ENCODE data around the gene GATD1.

GATD1 gene

DNA sequence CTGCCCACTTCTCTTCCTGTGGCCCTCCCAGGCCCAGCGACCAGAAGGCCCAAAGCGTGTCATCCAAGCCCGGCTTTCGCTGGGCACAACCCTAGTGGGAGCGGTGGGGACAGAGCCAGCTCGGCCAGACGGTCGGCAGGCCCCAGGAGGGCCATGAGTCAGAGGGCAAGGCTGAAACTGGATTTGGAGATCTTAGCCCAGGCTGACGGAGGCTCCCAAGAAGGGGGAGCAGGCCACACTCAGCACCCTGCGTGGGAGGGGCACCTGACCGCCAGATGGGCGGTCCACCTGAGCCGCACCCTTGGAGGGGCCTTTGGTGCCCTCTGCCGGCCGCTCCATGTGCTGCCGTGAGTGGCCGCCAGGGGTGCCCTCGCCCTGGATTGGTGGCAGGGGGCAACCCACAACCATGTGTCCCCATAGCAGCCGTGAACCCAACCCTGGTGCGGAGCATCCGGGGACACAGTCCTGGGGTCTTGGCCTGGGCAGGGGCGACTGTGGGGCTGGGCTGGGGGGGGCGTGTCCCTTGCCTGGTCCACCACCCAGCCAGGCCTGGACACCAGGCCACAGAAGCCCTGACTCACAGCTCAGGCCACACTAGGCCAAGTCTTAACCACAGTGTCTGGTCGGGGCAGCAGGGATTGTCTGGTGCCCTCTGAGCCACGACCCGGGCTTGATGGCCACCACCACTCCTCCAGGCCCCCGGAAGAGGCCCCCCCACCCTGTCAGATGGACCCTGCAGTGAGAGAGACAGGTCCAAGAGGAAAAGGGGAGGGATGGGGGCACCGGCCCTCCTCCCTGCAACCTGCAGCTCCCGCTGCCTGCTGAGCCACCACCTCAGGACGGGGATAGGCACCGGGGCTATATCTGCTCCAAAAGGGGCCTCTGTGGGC, 49.2 kb downstream of the GATD1 start (continued):
- TF ChIP-seq ZFP69B (tag by site-specific recombination; IDR thresholded peaks at IDR 0.05), result 0 out of 2 replicates have a peak, but pooled peaks have one; percentile 23
- TF ChIP-seq ZIC2 (tag by site-specific recombination; IDR thresholded peaks at IDR 0.05), result peak; percentile 36
- peak; percentile 86 for TF ChIP-seq ZFHX2 (tag by site-specific recombination; conservative IDR thresholded peaks at IDR 0.05)
- TF ChIP-seq KLF7 (tag by site-specific recombination; IDR thresholded peaks at IDR 0.05; ENCODE audit: borderline replicate concordance), result 0 out of 2 replicates have a peak, but pooled peaks have one; percentile 53
- TF ChIP-seq, protein P1, sequence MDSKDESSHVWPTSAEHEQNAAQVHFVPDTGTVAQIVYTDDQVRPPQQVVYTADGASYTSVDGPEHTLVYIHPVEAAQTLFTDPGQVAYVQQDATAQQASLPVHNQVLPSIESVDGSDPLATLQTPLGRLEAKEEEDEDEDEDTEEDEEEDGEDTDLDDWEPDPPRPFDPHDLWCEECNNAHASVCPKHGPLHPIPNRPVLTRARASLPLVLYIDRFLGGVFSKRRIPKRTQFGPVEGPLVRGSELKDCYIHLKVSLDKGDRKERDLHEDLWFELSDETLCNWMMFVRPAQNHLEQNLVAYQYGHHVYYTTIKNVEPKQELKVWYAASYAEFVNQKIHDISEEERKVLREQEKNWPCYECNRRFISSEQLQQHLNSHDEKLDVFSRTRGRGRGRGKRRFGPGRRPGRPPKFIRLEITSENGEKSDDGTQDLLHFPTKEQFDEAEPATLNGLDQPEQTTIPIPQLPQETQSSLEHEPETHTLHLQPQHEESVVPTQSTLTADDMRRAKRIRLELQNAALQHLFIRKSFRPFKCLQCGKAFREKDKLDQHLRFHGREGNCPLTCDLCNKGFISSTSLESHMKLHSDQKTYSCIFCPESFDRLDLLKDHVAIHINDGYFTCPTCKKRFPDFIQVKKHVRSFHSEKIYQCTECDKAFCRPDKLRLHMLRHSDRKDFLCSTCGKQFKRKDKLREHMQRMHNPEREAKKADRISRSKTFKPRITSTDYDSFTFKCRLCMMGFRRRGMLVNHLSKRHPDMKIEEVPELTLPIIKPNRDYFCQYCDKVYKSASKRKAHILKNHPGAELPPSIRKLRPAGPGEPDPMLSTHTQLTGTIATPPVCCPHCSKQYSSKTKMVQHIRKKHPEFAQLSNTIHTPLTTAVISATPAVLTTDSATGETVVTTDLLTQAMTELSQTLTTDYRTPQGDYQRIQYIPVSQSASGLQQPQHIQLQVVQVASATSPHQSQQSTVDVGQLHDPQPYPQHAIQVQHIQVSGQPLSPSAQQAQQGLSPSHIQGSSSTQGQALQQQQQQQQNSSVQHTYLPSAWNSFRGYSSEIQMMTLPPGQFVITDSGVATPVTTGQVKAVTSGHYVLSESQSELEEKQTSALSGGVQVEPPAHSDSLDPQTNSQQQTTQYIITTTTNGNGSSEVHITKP (tag by site-specific recombination; IDR thresholded peaks at IDR 0.05), result 0 out of 2 replicates have a peak, but pooled peaks have one; percentile 17
- TF ChIP-seq SP7 (tag by site-specific recombination; IDR thresholded peaks at IDR 0.05), result peak; percentile 37; the same call in 1 of the 2 replicates
- no peak for TF ChIP-seq ZNF114 (tag by site-specific recombination; IDR thresholded peaks at IDR 0.05)
- TF ChIP-seq ZNF768 (tag by site-specific recombination; IDR thresholded peaks at IDR 0.05), result no peak
- TF ChIP-seq KLF16 (tag by site-specific recombination; IDR thresholded peaks at IDR 0.05), result peak; percentile 73

DNA sequence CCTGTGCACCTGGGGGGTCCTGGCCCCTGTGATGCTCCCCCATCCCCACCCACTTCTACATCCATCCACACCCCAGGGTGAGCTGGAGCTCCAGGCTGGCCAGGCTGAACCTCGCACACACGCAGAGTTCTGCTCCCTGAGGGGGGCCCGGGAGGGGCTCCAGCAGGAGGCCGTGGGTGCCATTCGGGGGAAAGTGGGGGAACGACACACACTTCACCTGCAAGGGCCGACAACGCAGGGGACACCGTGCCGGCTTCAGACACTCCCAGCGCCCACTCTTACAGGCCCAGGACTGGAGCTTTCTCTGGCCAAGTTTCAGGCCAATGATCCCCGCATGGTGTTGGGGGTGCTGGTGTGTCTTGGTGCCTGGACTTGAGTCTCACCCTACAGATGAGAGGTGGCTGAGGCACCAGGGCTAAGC, 50.0 kb downstream of the GATD1 start:
- CTCF ChIA-PET, result interaction anchor here (0.6 to 3.1 kb wide), 17 partner anchors 9 to 447 kb away, joined by 3 to 17 read pairs (median 3); partner anchors contain the start of gene TMEM80
- POLR2A ChIA-PET, result interaction anchor here (1.2 to 1.6 kb wide), 3 partner anchors 20 to 172 kb away, joined by 4 to 13 read pairs (median 5); partner anchors contain the start of genes DEAF1 and TMEM80
- H3K27ac ChIP-seq (ENCODE audit: extremely low read depth, low read depth, low read length), result no peak overlapping the region
- H3K36me3 ChIP-seq (ENCODE audit: control insufficient read depth in 2 of 2, insufficient read depth in 1 of 2, low read length in 2 of 2), result no peaks in the 10 kb centered on the region
- peak; percentile 46; the same call in 1 of the 2 replicates for TF ChIP-seq GLIS1 (tag by site-specific recombination; IDR thresholded peaks at IDR 0.05)
- TF ChIP-seq, protein P2, sequence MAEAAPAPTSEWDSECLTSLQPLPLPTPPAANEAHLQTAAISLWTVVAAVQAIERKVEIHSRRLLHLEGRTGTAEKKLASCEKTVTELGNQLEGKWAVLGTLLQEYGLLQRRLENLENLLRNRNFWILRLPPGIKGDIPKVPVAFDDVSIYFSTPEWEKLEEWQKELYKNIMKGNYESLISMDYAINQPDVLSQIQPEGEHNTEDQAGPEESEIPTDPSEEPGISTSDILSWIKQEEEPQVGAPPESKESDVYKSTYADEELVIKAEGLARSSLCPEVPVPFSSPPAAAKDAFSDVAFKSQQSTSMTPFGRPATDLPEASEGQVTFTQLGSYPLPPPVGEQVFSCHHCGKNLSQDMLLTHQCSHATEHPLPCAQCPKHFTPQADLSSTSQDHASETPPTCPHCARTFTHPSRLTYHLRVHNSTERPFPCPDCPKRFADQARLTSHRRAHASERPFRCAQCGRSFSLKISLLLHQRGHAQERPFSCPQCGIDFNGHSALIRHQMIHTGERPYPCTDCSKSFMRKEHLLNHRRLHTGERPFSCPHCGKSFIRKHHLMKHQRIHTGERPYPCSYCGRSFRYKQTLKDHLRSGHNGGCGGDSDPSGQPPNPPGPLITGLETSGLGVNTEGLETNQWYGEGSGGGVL (tag by site-specific recombination; IDR thresholded peaks at IDR 0.05), result no peak
- H3K4me3 ChIP-seq (ENCODE audit: low read depth, low read length), result no peak overlapping the region
- H3K9me3 ChIP-seq (ENCODE audit: control insufficient read depth, insufficient read depth, low read depth, low read length), result no peaks in the 10 kb centered on the region
- H3K4me1 ChIP-seq (ENCODE audit: control insufficient read depth, insufficient read depth, low read length), result no peaks in the 10 kb centered on the region; the same call in 1 of the 2 replicates

DNA sequence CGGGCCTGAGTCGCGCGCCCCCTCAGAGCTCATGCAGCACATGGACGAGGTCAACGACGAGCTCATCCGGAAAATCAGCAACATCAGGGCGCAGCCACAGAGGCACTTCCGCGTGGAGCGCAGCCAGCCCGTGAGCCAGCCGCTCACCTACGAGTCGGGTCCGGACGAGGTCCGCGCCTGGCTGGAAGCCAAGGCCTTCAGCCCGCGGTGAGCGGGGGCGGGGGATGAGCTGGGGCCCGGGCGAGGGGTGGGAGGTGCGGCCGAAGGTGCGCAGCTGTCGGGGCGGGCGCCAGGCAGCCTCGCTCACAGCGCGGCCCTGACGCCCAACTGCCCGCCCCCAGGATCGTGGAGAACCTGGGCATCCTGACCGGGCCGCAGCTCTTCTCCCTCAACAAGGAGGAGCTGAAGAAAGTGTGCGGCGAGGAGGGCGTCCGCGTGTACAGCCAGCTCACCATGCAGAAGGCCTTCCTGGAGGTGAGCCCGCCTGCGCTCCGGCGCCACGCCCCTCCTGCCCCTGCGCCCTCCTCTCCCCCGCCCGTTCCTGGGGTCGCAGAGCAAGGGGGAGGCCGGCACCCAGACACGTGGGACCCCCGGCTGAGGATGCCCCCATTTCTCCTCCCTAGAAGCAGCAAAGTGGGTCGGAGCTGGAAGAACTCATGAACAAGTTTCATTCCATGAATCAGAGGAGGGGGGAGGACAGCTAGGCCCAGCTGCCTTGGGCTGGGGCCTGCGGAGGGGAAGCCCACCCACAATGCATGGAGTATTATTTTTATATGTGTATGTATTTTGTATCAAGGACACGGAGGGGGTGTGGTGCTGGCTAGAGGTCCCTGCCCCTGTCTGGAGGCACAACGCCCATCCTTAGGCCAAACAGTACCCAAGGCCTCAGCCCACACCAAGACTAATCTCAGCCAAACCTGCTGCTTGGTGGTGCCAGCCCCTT, 50.7 kb downstream of the GATD1 start:
- Histone ChIP-seq H3K27ac (ENCODE audit: extremely low read depth, low read depth, low read length) (no peak overlapping the region), H3K36me3 (ENCODE audit: control insufficient read depth in 2 of 2, insufficient read depth in 1 of 2, low read length in 2 of 2) (no peaks in the 10 kb centered on the region), H3K9me3 (ENCODE audit: control insufficient read depth, insufficient read depth, low read depth, low read length) (no peaks in the 10 kb centered on the region), H3K4me1 (ENCODE audit: control insufficient read depth, insufficient read depth, low read length) (no peaks in the 10 kb centered on the region; the same call in 1 of the 2 replicates), H3K4me3 (ENCODE audit: low read depth, low read length) (no peak overlapping the region)
- ChIA-PET CTCF (interaction anchor here (0.6 to 3.1 kb wide), 21 partner anchors 10 to 446 kb away, joined by 3 to 17 read pairs (median 3); partner anchors contain the start of genes TALDO1 and TMEM80), POLR2A (interaction anchor here (0.6 to 1.6 kb wide), 6 partner anchors 20 to 215 kb away, joined by 3 to 13 read pairs (median 4); partner anchors contain the start of genes DEAF1, GATD1 and TMEM80)
- TF ChIP-seq, protein P3, sequence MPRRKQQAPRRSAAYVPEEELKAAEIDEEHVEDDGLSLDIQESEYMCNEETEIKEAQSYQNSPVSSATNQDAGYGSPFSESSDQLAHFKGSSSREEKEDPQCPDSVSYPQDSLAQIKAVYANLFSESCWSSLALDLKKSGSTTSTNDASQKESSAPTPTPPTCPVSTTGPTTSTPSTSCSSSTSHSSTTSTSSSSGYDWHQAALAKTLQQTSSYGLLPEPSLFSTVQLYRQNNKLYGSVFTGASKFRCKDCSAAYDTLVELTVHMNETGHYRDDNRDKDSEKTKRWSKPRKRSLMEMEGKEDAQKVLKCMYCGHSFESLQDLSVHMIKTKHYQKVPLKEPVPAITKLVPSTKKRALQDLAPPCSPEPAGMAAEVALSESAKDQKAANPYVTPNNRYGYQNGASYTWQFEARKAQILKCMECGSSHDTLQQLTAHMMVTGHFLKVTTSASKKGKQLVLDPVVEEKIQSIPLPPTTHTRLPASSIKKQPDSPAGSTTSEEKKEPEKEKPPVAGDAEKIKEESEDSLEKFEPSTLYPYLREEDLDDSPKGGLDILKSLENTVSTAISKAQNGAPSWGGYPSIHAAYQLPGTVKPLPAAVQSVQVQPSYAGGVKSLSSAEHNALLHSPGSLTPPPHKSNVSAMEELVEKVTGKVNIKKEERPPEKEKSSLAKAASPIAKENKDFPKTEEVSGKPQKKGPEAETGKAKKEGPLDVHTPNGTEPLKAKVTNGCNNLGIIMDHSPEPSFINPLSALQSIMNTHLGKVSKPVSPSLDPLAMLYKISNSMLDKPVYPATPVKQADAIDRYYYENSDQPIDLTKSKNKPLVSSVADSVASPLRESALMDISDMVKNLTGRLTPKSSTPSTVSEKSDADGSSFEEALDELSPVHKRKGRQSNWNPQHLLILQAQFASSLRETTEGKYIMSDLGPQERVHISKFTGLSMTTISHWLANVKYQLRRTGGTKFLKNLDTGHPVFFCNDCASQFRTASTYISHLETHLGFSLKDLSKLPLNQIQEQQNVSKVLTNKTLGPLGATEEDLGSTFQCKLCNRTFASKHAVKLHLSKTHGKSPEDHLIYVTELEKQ (tag by site-specific recombination; IDR thresholded peaks at IDR 0.05; ENCODE audit: borderline replicate concordance), result no peak
- peak; percentile 62 for TF ChIP-seq ZBTB8A (tag by site-specific recombination; IDR thresholded peaks at IDR 0.05)
- TF ChIP-seq, protein P4, sequence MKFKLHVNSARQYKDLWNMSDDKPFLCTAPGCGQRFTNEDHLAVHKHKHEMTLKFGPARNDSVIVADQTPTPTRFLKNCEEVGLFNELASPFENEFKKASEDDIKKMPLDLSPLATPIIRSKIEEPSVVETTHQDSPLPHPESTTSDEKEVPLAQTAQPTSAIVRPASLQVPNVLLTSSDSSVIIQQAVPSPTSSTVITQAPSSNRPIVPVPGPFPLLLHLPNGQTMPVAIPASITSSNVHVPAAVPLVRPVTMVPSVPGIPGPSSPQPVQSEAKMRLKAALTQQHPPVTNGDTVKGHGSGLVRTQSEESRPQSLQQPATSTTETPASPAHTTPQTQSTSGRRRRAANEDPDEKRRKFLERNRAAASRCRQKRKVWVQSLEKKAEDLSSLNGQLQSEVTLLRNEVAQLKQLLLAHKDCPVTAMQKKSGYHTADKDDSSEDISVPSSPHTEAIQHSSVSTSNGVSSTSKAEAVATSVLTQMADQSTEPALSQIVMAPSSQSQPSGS (tag by site-specific recombination; IDR thresholded peaks at IDR 0.05; ENCODE audit: low read depth), result no peak
- TF ChIP-seq ZBTB20 (tag by site-specific recombination; IDR thresholded peaks at IDR 0.05), result peak; percentile 16; the same call in 1 of the 2 replicates
- no peak for TF ChIP-seq ZNF202 (tag by site-specific recombination; IDR thresholded peaks at IDR 0.05; ENCODE audit: borderline replicate concordance)

Data from HEK293 (cell line).